GM12801 (cell line): ENCODE measurements around the gene IFNL1.

ENCODE experiments used
- CTCF ChIP-seq: IDR thresholded peaks from one replicate; pipeline ENCODE4 v1.5.1; 2011; ENCODE audit warnings: control low read depth; ENCODE audit not compliant: insufficient read length; ENCODE audit errors: extremely low read depth

IFNL1 gene

DNA sequence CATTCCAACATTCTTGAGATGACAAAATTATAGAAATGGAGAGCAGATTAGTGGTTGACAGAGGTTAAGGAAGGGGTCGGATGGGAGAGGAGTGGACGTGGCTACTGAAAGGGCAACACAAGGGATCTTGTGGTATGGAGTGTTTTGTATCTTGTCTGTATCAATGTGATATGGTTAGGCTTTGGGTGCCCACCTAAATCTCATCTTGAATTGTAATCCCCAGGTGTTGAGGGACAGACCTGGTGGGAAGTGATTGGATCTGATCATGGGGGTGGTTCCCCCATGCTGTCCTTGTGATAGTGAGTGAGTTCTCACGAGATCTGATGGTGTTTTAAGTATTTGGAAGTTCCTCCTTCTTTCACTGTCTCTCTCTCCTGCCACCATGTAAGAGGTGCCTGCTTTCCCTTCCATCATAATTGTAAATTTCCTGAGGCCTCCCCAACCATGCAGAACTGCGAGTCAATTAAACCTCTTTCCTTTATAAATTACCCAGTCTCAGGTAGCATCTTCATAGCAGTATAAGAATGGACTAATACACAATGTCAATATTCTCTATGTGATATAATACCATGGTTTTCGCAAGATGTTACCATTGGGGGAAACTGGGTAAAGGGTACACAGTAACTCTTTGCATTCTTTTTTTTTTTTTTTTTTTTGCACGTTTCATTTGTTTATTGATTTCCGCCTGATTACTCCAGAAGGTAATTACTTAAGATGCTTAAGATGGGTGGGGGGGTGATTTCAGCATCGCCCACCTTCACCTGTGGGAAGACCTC is 42.6 kb upstream of the IFNL1 start:
- no peak for TF ChIP-seq CTCF

GRCh38 chr19:39254531-39255345 is 41.5 kb upstream of the IFNL1 start:
- TF ChIP-seq CTCF = no peak

GRCh38 chr19:39257227-39257626 is 39.0 kb upstream of the IFNL1 start:
- TF ChIP-seq CTCF = no peak

GRCh38 chr19:39261704-39262103 is 34.5 kb upstream of the IFNL1 start:
- TF ChIP-seq CTCF = no peak

GRCh38 chr19:39262496-39262895 is 33.7 kb upstream of the IFNL1 start:
- no peak for TF ChIP-seq CTCF

DNA sequence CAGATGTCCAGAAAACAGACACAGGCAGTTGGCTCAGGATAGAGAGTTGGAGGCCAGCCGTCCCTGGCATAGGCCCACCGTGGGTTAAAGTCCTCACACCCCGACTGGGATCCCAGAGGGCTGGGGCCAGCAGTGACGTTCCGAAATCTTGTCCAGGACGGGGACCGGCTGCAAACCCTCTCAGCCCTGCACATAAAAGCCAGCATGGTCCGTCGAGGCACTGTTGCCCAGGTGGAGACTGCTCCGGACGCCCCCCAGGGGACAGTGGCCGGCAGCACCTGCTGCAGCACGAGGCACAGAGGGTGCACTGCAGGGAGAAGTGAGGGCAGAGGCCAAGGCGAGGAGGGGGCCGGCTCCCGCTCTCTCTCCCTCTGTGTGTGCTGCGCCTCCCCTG is 32.3 kb upstream of the IFNL1 start:
- no peak for TF ChIP-seq CTCF
